ENCODE results near the gene BRSK2.
A peak's percentile ranks its signal among the peaks of the same experiment; 100 is the strongest.

BRSK2 gene

GRCh38 chr11:1450949-1451710, 61.4 kb downstream of the BRSK2 start:
- TF ChIP-seq, protein P1, sequence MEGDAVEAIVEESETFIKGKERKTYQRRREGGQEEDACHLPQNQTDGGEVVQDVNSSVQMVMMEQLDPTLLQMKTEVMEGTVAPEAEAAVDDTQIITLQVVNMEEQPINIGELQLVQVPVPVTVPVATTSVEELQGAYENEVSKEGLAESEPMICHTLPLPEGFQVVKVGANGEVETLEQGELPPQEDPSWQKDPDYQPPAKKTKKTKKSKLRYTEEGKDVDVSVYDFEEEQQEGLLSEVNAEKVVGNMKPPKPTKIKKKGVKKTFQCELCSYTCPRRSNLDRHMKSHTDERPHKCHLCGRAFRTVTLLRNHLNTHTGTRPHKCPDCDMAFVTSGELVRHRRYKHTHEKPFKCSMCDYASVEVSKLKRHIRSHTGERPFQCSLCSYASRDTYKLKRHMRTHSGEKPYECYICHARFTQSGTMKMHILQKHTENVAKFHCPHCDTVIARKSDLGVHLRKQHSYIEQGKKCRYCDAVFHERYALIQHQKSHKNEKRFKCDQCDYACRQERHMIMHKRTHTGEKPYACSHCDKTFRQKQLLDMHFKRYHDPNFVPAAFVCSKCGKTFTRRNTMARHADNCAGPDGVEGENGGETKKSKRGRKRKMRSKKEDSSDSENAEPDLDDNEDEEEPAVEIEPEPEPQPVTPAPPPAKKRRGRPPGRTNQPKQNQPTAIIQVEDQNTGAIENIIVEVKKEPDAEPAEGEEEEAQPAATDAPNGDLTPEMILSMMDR (IDR thresholded peaks at IDR 0.05): no peak

- TF ChIP-seq, protein P1 (IDR thresholded peaks at IDR 0.05): no peak
Observed at GRCh38 chr11:1451781-1452470, 62.2 kb downstream of the BRSK2 start.

DNA sequence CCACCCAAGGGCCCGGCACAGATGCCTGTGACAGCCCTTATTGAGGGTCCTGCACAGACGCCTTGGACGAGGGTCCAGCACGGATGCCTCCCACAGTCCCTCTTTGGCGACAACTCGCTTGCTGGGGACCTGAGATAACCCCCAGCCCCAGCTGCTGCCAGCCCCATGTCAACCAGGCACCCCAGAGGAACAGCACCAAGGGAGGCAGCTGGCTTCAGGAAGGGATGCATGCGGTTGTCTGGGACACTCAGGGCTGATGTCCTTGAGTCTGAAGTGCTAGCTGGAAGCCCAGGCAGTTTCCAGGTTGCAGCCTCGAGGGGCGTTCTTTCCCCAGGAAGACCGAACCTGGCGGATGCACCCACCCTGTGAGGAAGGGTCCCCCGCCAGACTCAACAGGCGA, 63.0 kb downstream of the BRSK2 start:
- TF ChIP-seq, protein P1 (IDR thresholded peaks at IDR 0.05): no peak

DNA sequence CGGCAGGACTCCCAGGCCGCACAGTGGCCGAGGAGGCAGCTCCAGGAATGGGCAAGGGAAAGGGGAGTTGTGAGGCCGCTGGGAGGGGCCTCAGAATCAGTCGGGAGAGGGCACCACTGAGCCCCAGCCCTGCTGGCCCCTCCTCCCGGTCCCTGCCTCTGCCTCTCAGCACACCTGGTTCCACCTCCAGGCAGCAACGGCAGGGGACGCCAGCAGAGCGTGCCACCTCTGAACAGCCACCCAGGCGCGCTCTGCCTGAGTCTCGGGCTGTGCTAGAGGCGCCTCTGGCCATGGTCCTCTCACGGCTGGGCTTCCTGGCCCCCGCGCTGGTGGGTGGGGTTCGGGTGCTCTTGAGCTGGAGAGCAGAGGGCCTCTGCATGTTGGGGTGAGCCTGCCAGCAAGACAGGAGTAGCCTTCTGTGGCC, 63.9 kb downstream of the BRSK2 start:
- TF ChIP-seq, protein P1 (IDR thresholded peaks at IDR 0.05): peak; percentile 96

DNA sequence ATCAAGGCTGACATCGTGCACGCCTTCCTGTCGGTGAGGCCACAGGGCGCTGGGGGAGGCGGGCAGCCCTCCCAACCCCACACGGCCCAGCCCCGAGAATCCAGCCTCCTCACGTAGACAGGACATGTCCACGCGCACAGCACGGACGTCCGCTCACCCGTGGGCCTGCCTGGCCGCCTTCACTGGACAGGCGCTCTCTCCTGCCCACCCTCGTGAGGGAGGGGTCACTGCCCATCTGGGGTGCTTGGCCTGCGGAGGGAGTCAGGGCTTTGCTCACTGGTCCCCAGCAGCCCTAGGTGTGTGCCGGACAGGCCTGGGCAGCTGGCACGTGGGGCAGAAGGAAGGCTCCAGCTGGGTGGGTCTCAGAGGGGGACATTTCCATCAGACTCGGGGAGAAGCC, 64.8 kb downstream of the BRSK2 start:
- TF ChIP-seq, protein P1 (IDR thresholded peaks at IDR 0.05): no peak

DNA sequence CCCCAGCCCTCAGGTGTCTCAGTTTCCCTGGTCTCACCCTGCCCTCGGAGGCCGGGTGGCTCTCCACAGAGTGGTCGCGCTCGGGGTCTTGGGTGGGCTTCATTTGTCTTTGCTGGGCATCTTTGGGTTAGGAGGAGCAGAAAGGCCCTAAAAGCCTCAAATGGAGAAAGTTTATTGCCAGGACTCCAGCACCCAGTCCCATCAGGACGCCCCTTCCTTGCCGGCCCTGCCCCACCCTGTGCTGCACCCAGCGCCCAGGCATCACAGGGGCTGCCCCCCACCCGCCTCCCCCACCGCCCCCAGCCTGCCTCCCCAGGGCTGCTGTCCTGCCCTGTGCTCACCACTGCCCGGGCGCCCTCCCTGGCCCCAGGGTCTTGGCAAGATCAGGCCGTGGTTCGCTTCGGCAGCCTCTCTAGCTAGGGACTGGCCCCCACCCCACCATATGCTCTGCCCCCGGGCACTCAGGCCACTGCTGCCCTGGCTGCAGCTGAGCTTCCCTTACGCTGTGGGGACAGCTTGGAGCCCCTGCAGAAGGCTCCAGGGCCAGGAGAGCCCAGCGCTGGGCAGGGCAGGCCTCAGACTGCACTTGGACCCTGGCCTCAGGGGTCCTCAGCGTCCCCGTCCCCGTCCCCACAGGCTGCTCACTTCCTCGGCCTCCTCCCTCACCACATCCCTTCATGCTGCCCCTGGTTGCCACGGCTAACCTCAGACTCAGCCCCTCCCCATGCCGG, 65.5 kb downstream of the BRSK2 start:
- TF ChIP-seq, protein P1 (IDR thresholded peaks at IDR 0.05): no peak

DNA sequence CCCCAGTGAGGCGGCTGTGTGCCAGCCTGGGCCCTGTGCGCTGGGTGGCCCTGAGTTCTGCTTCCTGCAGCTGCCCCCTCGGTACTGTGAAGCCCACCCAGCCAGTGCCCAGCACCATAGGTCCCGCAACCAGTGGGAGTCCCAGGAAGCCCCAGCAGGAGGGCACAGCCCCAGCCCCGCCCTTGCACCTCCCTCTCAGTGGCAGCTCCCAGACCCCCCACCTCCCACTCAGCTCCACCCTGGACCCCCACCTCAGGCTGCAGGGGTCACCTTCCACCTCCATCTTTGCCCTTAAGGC, 66.0 kb downstream of the BRSK2 start:
- TF ChIP-seq, protein P1 (IDR thresholded peaks at IDR 0.05): no peak
